ENCODE measurements around the gene RUNX1.

RUNX1 gene

GRCh38 chr21:35062016-35062415 lies 12.9 kb upstream of the RUNX1 start:
- no peak for DNase-seq (ENCODE audit: low read depth in 1 of 2, low spot score in 1 of 2)

DNA sequence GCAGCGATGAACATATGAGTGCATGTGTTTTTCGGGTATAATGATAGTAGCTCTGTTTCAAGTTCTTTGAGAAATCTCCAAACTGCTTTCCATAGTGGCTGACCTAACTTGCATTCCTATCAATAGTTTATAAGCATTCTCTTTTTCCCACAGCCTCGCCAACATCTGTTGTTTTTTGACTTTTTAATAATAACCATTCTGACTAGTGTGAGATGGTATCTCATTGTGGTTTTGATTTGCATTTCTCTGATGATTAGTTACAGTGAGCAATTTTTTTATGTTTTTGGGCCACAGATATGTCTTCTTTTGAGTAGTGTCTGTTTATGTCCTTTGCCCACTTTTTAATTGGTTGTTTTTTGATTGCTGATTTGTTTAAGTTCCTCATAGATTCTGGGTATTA lies 10.6 kb upstream of the RUNX1 start:
- DNase-seq (ENCODE audit: low read depth in 1 of 2, low spot score in 1 of 2): no peak

DNA sequence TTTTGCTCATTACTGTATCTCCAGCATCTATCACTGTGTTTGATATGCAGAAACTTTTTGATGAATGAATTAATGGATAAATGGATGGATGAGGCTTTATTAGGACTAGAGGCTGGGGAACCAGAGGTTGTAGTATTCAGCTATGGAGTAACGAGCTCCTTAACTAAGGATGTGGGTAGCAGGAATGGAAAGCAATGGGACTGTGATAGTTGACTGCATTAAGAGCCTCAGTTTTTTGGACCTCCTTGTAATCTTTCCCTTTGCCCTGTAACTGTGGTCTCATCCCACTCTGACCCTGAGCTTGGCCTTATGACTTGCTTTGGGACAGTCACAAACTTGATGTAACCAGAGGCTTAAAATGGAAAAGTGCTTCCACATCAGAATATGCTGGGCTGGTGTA lies 9.0 kb upstream of the RUNX1 start:
- no peak for DNase-seq (ENCODE audit: low read depth in 1 of 2, low spot score in 1 of 2)

GRCh38 chr21:35057428-35057827 lies 8.3 kb upstream of the RUNX1 start:
- no peak for DNase-seq (ENCODE audit: low read depth in 1 of 2, low spot score in 1 of 2)

- DNase-seq (ENCODE audit: low read depth in 1 of 2, low spot score in 1 of 2): no peak
Measured at GRCh38 chr21:35053356-35054096, 4.4 kb upstream of the RUNX1 start.

DNA sequence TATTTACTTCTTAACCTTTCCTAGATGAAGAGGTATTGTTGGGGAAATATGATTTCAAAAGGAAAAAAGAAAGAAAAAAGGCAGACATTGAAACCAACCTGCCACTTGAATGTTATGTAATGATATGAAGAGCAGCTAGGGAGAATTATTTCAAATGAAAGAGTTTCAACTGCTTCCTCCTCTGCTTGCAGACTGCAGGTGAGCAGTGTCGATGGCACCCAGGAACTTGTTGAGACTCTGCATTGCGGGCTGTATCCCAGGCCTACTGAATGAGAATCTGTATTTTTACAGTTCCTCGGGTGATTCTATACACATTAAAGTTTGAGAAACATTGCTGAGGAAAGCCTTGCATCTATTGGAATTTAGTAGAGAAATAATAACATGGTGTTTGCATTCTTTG lies 3.7 kb upstream of the RUNX1 start:
- no peak for DNase-seq (ENCODE audit: low read depth in 1 of 2, low spot score in 1 of 2)

DNA sequence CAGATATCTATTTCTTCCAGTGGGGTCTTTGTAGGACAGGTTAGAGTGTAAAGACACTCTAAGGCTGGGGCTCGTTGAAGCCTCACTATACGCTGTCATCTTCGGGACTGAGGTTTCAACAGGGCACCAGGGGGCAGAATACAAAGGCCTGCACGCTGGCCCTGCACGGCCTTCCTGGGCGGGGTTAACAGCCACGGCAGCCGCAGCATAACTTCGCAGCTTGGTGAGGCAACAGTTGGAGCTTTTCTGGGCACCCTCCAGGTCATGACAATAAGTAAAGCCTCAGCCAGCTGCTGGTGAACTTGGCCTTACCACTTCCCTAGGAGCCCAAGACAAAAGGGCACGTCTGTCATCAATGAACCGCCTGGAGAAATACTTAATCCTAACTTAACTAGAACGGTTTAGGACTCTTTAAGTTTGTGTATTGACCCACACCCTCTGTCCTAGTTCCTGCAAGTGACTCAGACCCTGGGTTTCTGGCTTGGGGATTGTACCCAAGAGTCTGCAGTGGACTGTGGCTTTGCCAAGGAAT lies 2.3 kb upstream of the RUNX1 start:
- DNase-seq (ENCODE audit: low read depth in 1 of 2, low spot score in 1 of 2): peak in 1 of 2 donors; percentile 74

GRCh38 chr21:35050348-35051286 lies 1.5 kb upstream of the RUNX1 start:
- no peak for DNase-seq (ENCODE audit: low read depth in 1 of 2, low spot score in 1 of 2)

DNA sequence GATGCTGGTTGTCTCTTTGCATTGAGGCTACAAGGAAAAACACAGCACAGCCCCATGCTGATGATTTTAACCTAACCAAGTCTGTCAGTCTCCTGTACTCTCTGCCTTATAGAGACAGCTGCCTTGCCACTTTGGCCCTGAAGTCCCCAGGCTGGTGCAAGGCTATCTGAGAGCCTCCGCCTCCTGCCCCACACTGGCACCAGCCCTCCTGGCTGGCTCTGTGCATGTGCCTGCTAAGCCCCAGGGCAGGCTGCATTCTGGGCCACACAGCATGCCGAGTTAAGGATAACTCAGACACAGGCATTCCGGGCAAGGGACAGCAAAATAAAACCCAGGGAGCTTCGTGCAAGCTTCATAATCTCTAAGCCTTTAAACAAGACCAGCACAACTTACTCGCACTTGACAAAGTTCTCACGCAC lies 910 bp downstream of the RUNX1 start:
- DNase-seq (ENCODE audit: low read depth in 1 of 2, low spot score in 1 of 2): no peak

GRCh38 chr21:35046880-35047229 lies 2.2 kb downstream of the RUNX1 start:
- no peak for DNase-seq (ENCODE audit: low read depth in 1 of 2, low spot score in 1 of 2)

DNA sequence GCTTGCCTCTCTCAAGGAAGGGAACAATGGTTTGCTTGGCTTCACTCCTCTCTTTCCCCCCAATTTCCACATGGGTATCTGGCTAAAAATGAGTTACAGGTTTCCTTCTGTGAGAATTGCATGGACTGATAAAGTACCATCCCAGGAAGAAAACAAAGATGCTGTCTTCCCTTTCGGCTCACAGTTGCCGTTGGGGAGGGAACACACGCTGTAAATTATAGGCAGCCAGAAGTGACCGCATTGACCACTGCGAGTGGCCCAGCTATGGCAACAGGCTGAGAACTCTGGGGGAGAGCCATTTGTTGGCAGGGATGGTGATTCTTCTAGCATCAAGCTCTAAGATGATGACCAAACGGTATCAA lies 2.9 kb downstream of the RUNX1 start:
- no peak for DNase-seq (ENCODE audit: low read depth in 1 of 2, low spot score in 1 of 2)

DNA sequence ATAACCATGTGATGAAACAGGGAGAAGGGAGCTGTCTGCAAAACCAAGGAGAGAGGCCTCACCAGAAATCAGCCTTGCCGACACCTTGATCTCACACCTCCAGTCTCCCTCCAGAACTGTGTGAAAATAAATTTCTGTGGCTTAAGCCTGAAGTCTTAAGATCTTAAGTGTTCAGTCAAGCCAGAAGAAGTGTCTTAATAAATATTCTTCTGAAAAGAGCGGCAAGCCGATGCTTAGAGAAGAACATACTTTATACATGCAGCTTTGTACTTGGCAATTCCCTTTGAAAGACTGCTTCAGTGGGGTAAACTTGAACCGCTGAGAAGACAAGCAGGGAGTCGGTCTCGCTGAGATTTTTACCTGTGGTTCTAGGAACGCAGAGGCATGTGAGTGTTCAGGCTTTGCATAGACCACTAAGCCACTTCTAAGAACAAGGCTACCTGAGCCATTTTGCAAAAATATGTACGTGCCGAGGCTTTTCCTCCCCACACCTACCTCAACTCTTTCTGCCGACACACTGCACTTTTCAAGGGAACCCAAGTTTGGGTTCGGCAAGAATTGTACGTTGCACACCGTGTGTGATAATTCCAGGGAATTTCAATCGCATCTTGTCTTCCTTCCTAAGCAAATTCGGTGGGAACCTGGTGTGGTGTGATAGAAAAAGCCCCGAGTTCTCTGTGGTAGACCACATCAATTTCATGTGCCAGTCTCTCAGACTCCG lies 3.4 kb downstream of the RUNX1 start:
- DNase-seq (ENCODE audit: low read depth in 1 of 2, low spot score in 1 of 2): no peak

GRCh38 chr21:35044770-35045541 lies 4.1 kb downstream of the RUNX1 start:
- DNase-seq (ENCODE audit: low read depth in 1 of 2, low spot score in 1 of 2): no peak

GRCh38 chr21:35044128-35044527 lies 5.0 kb downstream of the RUNX1 start:
- no peak for DNase-seq (ENCODE audit: low read depth in 1 of 2, low spot score in 1 of 2)

DNA sequence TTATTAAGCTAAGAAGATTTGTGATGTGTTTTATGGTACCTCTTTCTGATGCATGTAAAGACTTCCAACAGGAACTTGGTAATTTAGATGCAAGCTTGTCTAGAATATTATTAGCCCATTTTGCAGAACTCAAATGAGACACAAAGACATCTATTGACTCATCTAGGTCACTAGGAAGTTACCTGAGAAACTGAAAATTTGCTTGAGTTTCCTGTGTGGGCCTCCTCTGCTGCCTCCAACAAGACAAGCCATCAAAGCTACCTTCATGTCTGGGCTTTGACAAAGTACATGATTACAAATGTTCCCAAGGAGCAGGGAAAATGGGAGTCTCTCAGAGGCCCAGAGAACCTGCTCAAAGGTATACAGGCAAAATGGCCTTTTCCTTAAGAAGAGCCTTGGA lies 5.6 kb downstream of the RUNX1 start:
- no peak for DNase-seq (ENCODE audit: low read depth in 1 of 2, low spot score in 1 of 2)

- DNase-seq (ENCODE audit: low read depth in 1 of 2, low spot score in 1 of 2): no peak
Measured at GRCh38 chr21:35042836-35043235, 6.3 kb downstream of the RUNX1 start.

- no peak for DNase-seq (ENCODE audit: low read depth in 1 of 2, low spot score in 1 of 2)
Measured at GRCh38 chr21:35041881-35042280, 7.2 kb downstream of the RUNX1 start.

DNA sequence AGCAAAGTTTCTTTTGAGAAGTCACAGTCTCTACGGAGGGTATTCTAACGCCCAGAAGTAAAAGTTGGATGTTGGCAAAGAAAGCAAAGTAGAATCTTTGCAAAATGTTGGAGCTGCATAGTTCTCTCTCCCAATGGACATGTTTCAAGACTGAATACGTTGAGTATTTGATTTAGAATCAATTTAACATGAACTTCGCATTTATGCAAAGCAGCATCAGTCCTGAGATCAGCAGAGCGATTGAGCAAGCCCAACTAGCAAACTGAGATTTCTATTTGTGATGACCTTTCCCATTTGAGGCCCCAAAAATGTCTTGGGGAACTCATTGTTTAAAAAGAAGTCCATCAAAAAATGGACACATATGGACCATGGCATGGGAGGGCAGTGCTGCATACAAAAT lies 8.0 kb downstream of the RUNX1 start:
- DNase-seq (ENCODE audit: low read depth in 1 of 2, low spot score in 1 of 2): no peak

GRCh38 chr21:35039595-35040289 lies 9.4 kb downstream of the RUNX1 start:
- DNase-seq (ENCODE audit: low read depth in 1 of 2, low spot score in 1 of 2): no peak

GRCh38 chr21:35038772-35039319 lies 10.3 kb downstream of the RUNX1 start:
- DNase-seq (ENCODE audit: low read depth in 1 of 2, low spot score in 1 of 2): no peak
